Endothelial cell of umbilical vein (primary cell): ENCODE data around the gene ZNF385B. TPM values are rescaled to one million over a fixed set of nuclear protein-coding genes. Genes with fewer than 3 reads are reported as not detected.

ENCODE experiments used
- BruUV-seq: library from RNA; stranded (reverse); fragments of 400-500 nt; replicated peaks from 2 replicates; lab custom pipeline; 2021; lab: Mats Ljungman, UMichigan
- CTCF ChIA-PET: fragments of 300-600, 350-600 bp; sonication (Branson Sonifier 250); formaldehyde crosslinking; loops from one replicate; lab custom pipeline; 2021; ENCODE audit warnings: antibody characterized with exemption, inconsistent platforms; lab: Charles Lee
- POLR2A ChIA-PET: fragments of 300-600, 350-600 bp; sonication (Branson Sonifier 250); formaldehyde crosslinking; loops from one replicate; lab custom pipeline; 2021; ENCODE audit warnings: antibody characterized with exemption, inconsistent platforms; lab: Charles Lee
- DNase-seq: peaks from one replicate; pipeline ENCODE4 v3.0.0-alpha.2; 2011; ENCODE audit warnings: low read depth, low spot score
- FAIRE-seq: peaks from 2 replicates; lab custom pipeline; 2011; peaks lifted over from hg19 to GRCh38; lab: Jason Lieb, UNC
- H2AFZ ChIP-seq: 2 replicates; pipeline ENCODE4 v1.6.0; 2012; ENCODE audit warnings: low read depth, low read length, control low read depth, inconsistent platforms
- H3K27ac ChIP-seq: 2 replicates; pipeline ENCODE4 v1.5.1; 2011; ENCODE audit warnings: low read depth, mild to moderate bottlenecking, control low read depth, low read length, moderate library complexity; ENCODE audit not compliant: insufficient read depth
- H3K27me3 ChIP-seq, 2 experiments: 2 replicates each; pipeline versions ENCODE4 v1.6.0 to v1.6.1; 2011; ENCODE audit warnings: low read length in 2 of 2, mixed read lengths in 1 of 2; ENCODE audit not compliant: control insufficient read depth in 2 of 2, insufficient read depth in 2 of 2
- H3K36me3 ChIP-seq, 2 experiments: 2 replicates in 1 of 2; 3 replicates in 1 of 2; pipeline ENCODE4 v1.5.1; 2011; ENCODE audit warnings: low read length in 2 of 2, mild to moderate bottlenecking in 1 of 2, moderate library complexity in 1 of 2; ENCODE audit not compliant: control insufficient read depth in 2 of 2, insufficient read depth in 2 of 2; ENCODE audit errors: extremely low read depth in 1 of 2
- H3K4me1 ChIP-seq: 3 replicates; pipeline ENCODE4 v1.5.1; 2011; ENCODE audit warnings: mild to moderate bottlenecking, low read length; ENCODE audit not compliant: control insufficient read depth, insufficient read depth; ENCODE audit errors: extremely low read depth
- H3K4me2 ChIP-seq: 2 replicates; pipeline ENCODE4 v1.6.1; 2011; ENCODE audit warnings: low read length, control low read depth, mixed read lengths; ENCODE audit not compliant: insufficient read depth
- H3K4me3 ChIP-seq, 3 experiments: fragments of 200-600 bp in 1 of 3; sonication (generic), shearing (Covaris generic) in 1 of 3; replicated peaks in 1 of 3; 2 replicates each; pipeline ENCODE4 v1.5.1; 2011 to 2016; ENCODE audit warnings: control low read depth in 3 of 3, low read length in 3 of 3, mild to moderate bottlenecking in 2 of 3, inconsistent platforms in 1 of 3, low read depth in 1 of 3, moderate library complexity in 1 of 3; ENCODE audit not compliant: insufficient read depth in 1 of 3
- H3K79me2 ChIP-seq: 2 replicates; pipeline ENCODE4 v1.6.0; 2012; ENCODE audit warnings: low read length, inconsistent platforms; ENCODE audit not compliant: control insufficient read depth, insufficient read depth
- H3K9ac ChIP-seq: replicated peaks from 2 replicates; pipeline ENCODE3; 2011; ENCODE audit warnings: low read length, control low read depth; ENCODE audit not compliant: insufficient read depth; ENCODE audit errors: extremely low read depth
- H3K9me1 ChIP-seq: replicated peaks from 3 replicates; pipeline ENCODE4 v1.6.0; 2011; ENCODE audit warnings: mild to moderate bottlenecking, low read length; ENCODE audit not compliant: control insufficient read depth, insufficient read depth; ENCODE audit errors: extremely low read depth
- H3K9me3 ChIP-seq: replicated peaks from 2 replicates; pipeline ENCODE4 v1.5.1; 2012; ENCODE audit warnings: low read length, inconsistent platforms; ENCODE audit not compliant: control insufficient read depth, insufficient read depth
- H4K20me1 ChIP-seq: replicated peaks from 2 replicates; pipeline ENCODE3; 2011; ENCODE audit warnings: mild to moderate bottlenecking, low read length; ENCODE audit not compliant: control insufficient read depth, insufficient read depth; ENCODE audit errors: extremely low read depth
- EZH2 ChIP-seq: IDR thresholded peaks from 2 replicates; pipeline ENCODE4 v1.6.1; 2012; ENCODE audit warnings: borderline replicate concordance, low read depth, mild to moderate bottlenecking, moderate library complexity, low read length, inconsistent platforms; ENCODE audit not compliant: severe bottlenecking
- FOS ChIP-seq: IDR thresholded peaks from 2 replicates; pipeline ENCODE4 v1.6.1; 2011; ENCODE audit warnings: mild to moderate bottlenecking, low read length, moderate library complexity, borderline replicate concordance; ENCODE audit not compliant: insufficient read depth
- GATA2 ChIP-seq: IDR thresholded peaks from 2 replicates; pipeline ENCODE4 v1.7.0; 2011; ENCODE audit warnings: low read depth, mild to moderate bottlenecking, moderate library complexity, mixed read lengths, low read length; ENCODE audit not compliant: insufficient read length, insufficient read depth
- JUN ChIP-seq: IDR thresholded peaks from 2 replicates; pipeline ENCODE4 v1.6.1; 2011; ENCODE audit warnings: borderline replicate concordance, low read depth; ENCODE audit not compliant: insufficient read length, insufficient read depth
- MYC ChIP-seq: IDR thresholded peaks from one replicate; pipeline ENCODE4 v1.6.1; 2011; ENCODE audit warnings: mild to moderate bottlenecking, low read depth, low read length
- POLR2A ChIP-seq: IDR thresholded peaks from 2 replicates; pipeline ENCODE4 v1.6.1; 2012; ENCODE audit warnings: low read depth, mild to moderate bottlenecking, control low read depth, low read length
- POLR2AphosphoS5 ChIP-seq: IDR thresholded peaks from 2 replicates; pipeline ENCODE4 v1.6.1; 2012; ENCODE audit warnings: low read depth, mild to moderate bottlenecking, control low read depth, low read length, moderate library complexity; ENCODE audit not compliant: insufficient read depth
- dilution Hi-C: fragments of 300-500 bp; cut with MboI; formaldehyde crosslinking; loops from one replicate; pipeline ENCODE4 v1.15.0; 2019; ENCODE audit warnings: low sequenced_read_pairs; ENCODE audit not compliant: extremely low pct_ligation_motif_present
- intact Hi-C: fragments of 100-400 bp; cut with micrococcal nuclease; formaldehyde crosslinking; loops from one replicate; pipeline ENCODE4 v1.10.0; 2022
- polyA plus RNA-seq, 4 experiments: library from polyadenylated mRNA; depleted of rRNA in 3 of 4; stranded (reverse) in 3 of 4; unstranded in 1 of 4; fragments of >200 nt; gene quantifications; 2 replicates each; pipeline versions ENCODE4 v1.2.1 to v1.2.3, GENCODE V29; 2011 to 2012; ENCODE audit warnings: missing spikeins in 1 of 4
- total RNA-seq: library from RNA; stranded (reverse); gene quantifications from 2 replicates; pipeline ENCODE4 v1.2.3, GENCODE V29; 2021
- TF ChIP-seq, protein P1 (sequence below), 2 donors: IDR thresholded peaks; 1 replicate in 1 of 2; 2 replicates in 1 of 2; pipeline ENCODE4 v1.5.1; 2011; ENCODE audit warnings: low read length in 2 of 2, mild to moderate bottlenecking in 2 of 2, moderate library complexity in 2 of 2, control low read depth in 1 of 2, inconsistent platforms in 1 of 2, low read depth in 1 of 2; ENCODE audit not compliant: insufficient read depth in 1 of 2; ENCODE audit errors: extremely low read depth in 1 of 2
- TF ChIP-seq, protein P2 (sequence below): IDR thresholded peaks from 2 replicates; pipeline ENCODE4 v1.6.1; 2011; ENCODE audit not compliant: insufficient read depth, insufficient read length

ZNF385B gene
- total and polyA plus RNA-seq, 2 donors (not counting 3 experiments of a cell fraction or from before 2014, with no cell fraction given): not detected

DNA sequence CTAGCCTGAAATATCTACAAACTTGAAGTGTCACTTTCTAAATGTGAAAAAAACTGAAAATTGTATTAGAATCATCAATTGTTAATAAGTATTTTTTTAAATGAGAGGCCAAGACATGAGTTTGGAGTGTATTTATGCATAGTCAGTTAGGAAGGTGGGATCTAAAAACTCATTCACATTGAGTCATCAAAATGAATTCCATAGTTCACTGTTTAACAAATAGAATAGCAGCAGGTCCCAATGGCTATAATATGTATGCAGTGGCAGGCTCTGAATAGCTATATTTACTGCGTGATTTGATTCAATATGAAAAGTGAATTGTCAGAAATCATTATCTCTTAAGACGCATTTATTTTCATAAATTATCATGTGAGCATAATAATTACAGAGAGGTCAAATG lies 256.1 kb downstream of the ZNF385B start:
- no peak for TF ChIP-seq POLR2A
- no peak for TF ChIP-seq FOS
- TF ChIP-seq, protein P1, sequence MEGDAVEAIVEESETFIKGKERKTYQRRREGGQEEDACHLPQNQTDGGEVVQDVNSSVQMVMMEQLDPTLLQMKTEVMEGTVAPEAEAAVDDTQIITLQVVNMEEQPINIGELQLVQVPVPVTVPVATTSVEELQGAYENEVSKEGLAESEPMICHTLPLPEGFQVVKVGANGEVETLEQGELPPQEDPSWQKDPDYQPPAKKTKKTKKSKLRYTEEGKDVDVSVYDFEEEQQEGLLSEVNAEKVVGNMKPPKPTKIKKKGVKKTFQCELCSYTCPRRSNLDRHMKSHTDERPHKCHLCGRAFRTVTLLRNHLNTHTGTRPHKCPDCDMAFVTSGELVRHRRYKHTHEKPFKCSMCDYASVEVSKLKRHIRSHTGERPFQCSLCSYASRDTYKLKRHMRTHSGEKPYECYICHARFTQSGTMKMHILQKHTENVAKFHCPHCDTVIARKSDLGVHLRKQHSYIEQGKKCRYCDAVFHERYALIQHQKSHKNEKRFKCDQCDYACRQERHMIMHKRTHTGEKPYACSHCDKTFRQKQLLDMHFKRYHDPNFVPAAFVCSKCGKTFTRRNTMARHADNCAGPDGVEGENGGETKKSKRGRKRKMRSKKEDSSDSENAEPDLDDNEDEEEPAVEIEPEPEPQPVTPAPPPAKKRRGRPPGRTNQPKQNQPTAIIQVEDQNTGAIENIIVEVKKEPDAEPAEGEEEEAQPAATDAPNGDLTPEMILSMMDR (IDR thresholded peaks at IDR 0.05; ENCODE audit: extremely low read depth in 1 of 2, insufficient read depth in 1 of 2, low read depth in 1 of 2, low read length in 2 of 2): no peak
- TF ChIP-seq JUN: no peak
- H3K27me3 ChIP-seq: no peaks in the 10 kb centered on the region
- H3K36me3 ChIP-seq: no peaks in the 10 kb centered on the region
- no peaks in the 10 kb centered on the region for H3K9me3 ChIP-seq
- no peak for FAIRE-seq
- no peak overlapping the region for H2AFZ ChIP-seq
- dilution Hi-C loops (no loop called here), intact Hi-C loops (no loop called here)
- DNase-seq: no peak
- H3K9ac ChIP-seq: no peak overlapping the region
- no peak overlapping the region for H3K4me2 ChIP-seq
- no peak overlapping the region for H3K27ac ChIP-seq
- CTCF ChIA-PET: no interaction called here
- BruUV-seq: no TSS peak
- no peaks in the 10 kb centered on the region for H4K20me1 ChIP-seq
- H3K79me2 ChIP-seq: no peaks in the 10 kb centered on the region
- H3K9me1 ChIP-seq: no peaks in the 10 kb centered on the region
- POLR2A ChIA-PET: no interaction called here
- no peak overlapping the region for H3K4me3 ChIP-seq
- no peaks in the 10 kb centered on the region for H3K4me1 ChIP-seq

DNA sequence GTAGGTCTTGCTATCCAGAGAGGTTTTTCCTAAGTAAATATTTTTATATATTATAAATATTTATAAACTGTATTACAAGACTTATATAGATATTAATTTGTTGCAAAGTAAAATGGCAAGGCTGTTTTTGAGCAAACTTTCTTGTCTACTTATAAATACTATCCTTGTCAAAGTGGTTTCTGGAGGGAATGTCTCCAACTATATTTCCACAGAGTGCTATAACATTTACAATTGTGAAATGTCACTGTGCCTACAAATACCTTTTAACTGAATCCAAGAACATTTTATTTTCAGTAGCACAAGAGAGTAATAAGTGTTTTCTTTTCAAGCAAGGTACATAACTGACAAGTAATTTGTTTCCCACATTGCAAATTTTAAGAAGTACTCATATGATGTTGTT lies 256.8 kb downstream of the ZNF385B start:
- Histone ChIP-seq H3K9me1 (no peaks in the 10 kb centered on the region), H2AFZ (no peak overlapping the region), H3K27me3 (no peaks in the 10 kb centered on the region), H3K9ac (no peak overlapping the region), H3K36me3 (no peaks in the 10 kb centered on the region), H3K4me3 (no peak overlapping the region), H4K20me1 (no peaks in the 10 kb centered on the region), H3K9me3 (no peaks in the 10 kb centered on the region), H3K4me2 (no peak overlapping the region), H3K27ac (no peak overlapping the region), H3K79me2 (no peaks in the 10 kb centered on the region), H3K4me1 (no peaks in the 10 kb centered on the region)
- intact Hi-C loops: no loop called here
- no TSS peak for BruUV-seq
- dilution Hi-C loops: no loop called here
- CTCF ChIA-PET: no interaction called here
- TF ChIP-seq JUN (no peak), POLR2A (no peak), POLR2AphosphoS5 (no peak), FOS (no peak), GATA2 (no peak), MYC (no peak), EZH2 (no peak)
- TF ChIP-seq, protein P1 (IDR thresholded peaks at IDR 0.05; ENCODE audit: extremely low read depth in 1 of 2, insufficient read depth in 1 of 2, low read depth in 1 of 2, low read length in 2 of 2): no peak
- TF ChIP-seq, protein P2, sequence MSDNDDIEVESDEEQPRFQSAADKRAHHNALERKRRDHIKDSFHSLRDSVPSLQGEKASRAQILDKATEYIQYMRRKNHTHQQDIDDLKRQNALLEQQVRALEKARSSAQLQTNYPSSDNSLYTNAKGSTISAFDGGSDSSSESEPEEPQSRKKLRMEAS: no peak
- POLR2A ChIA-PET: no interaction called here
- FAIRE-seq (no peak), DNase-seq (no peak)
